Esophagus (tissue), 2 donors: ENCODE measurements around the gene KLRF2. TPM values are rescaled to one million over a fixed set of nuclear protein-coding genes. Genes with fewer than 3 reads are reported as not detected.

Experiments
- H3K27ac ChIP-seq, 2 donors: one replicate each; pipeline ENCODE4 v1.5.1; 2013; ENCODE audit warnings: low read depth in 2 of 2, mild to moderate bottlenecking in 2 of 2, inconsistent platforms in 1 of 2, low read length in 1 of 2, moderate library complexity in 1 of 2
- H3K27me3 ChIP-seq, 2 donors: one replicate each; pipeline ENCODE4 v1.6.1; 2013; ENCODE audit warnings: low read length in 2 of 2, control low read depth in 1 of 2, mild to moderate bottlenecking in 1 of 2; ENCODE audit not compliant: insufficient read depth in 2 of 2, control insufficient read depth in 1 of 2
- H3K36me3 ChIP-seq, 2 donors: one replicate each; pipeline ENCODE4 v1.6.1; 2013; ENCODE audit warnings: low read length in 1 of 2; ENCODE audit not compliant: control insufficient read depth in 2 of 2, insufficient read depth in 2 of 2
- H3K4me1 ChIP-seq, 2 donors: one replicate each; pipeline ENCODE4 v1.6.1; 2013; ENCODE audit warnings: low read length in 1 of 2; ENCODE audit not compliant: control insufficient read depth in 2 of 2, insufficient read depth in 2 of 2
- H3K4me3 ChIP-seq, 2 donors: one replicate each; pipeline ENCODE4 v1.5.1; 2013; ENCODE audit warnings: low read length in 2 of 2, mild to moderate bottlenecking in 2 of 2, low read depth in 1 of 2, moderate library complexity in 1 of 2
- H3K9me3 ChIP-seq, 2 donors: one replicate each; pipeline ENCODE4 v1.6.1; 2013; ENCODE audit warnings: mild to moderate bottlenecking in 2 of 2, low read depth in 1 of 2, low read length in 1 of 2, moderate library complexity in 1 of 2; ENCODE audit not compliant: control insufficient read depth in 2 of 2, insufficient read depth in 1 of 2
- WGBS, 2 donors: extraction: QIAGEN DNeasy Blood & Tissue Kit; methylation state at CpG; one replicate each; pipeline ENCODE4 v1.1.7; 2013; 5-methylcytosine and 5-hydroxymethylcytosine counted together
- polyA plus RNA-seq, 2 donors: library from polyadenylated mRNA; stranded (reverse); fragments of 200-250 nt; gene quantifications; one replicate each; pipeline ENCODE4 v1.2.3, GENCODE V29; 2013
- donor health status: healthy with polysubstance abuse.
- donor health status: Bipolar disorder and iron deficiency.

Gene KLRF2
- polyA plus RNA-seq, 2 donors, result not detected

DNA sequence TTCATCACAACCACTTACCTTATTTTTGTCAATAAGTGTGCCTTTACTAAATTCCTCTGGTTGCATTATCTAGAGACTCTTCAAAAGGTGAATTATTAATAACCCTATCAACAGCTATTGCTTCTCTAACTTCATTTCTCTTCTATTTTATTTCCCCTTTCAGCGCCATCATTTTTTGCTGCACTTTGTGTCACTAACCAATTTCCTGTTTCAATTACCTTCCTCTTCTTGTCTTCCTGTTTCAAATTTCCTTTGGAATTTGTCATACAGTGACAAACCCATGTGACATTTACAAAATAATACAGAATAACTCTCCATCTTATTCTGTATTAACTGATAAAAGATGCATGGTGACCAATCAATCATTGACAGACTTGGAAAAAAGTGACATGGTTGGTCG, 63.1 kb downstream of the KLRF2 start:
- H3K27me3 ChIP-seq, result no peaks in the 10 kb centered on the region
- WGBS, 2 donors, result 64 to 71% methylated on average over 2 of the region's 2 CpGs

More for the DNA sequence above, 63.1 kb downstream of the KLRF2 start:
- Histone ChIP-seq H3K27ac (no peak overlapping the region), H3K36me3 (no peaks in the 10 kb centered on the region), H3K4me3 (no peak overlapping the region), H3K4me1 (no peaks in the 10 kb centered on the region), H3K9me3 (no peaks in the 10 kb centered on the region)

Other genes starting within 250 kb of the KLRF2 start
- gene CLEC2D, start 211.8 kb upstream of the KLRF2 start, polyA plus RNA-seq, result 1 to 10 TPM; 1.8 to 5.2 TPM
- under 1 TPM in 1 of 2 donors, not detected in 1; 0.25 TPM for gene CLECL1, start 148.4 kb upstream of the KLRF2 start, polyA plus RNA-seq
- 1 to 10 TPM; 1.6 to 1.8 TPM for gene CD69, start 120.6 kb upstream of the KLRF2 start, polyA plus RNA-seq
- gene KLRF1, start 54.0 kb upstream of the KLRF2 start, polyA plus RNA-seq, result 1 to 10 TPM in 1 of 2 donors, under 1 TPM in 1; 0.48 to 1.2 TPM
- gene CLEC2B, start 12.1 kb upstream of the KLRF2 start, polyA plus RNA-seq, result 10 to 100 TPM in 1 of 2 donors, 1 to 10 TPM in 1; 8.3 to 12.8 TPM
- not detected for gene CLEC2A, start 50.9 kb downstream of the KLRF2 start, polyA plus RNA-seq
- under 1 TPM; 0.16 to 0.32 TPM for gene CLEC12A, start 89.9 kb downstream of the KLRF2 start, polyA plus RNA-seq
- not detected for gene CLEC1B, start 117.6 kb downstream of the KLRF2 start, polyA plus RNA-seq
- gene CLEC12B, start 129.1 kb downstream of the KLRF2 start, polyA plus RNA-seq, result under 1 TPM in 1 of 2 donors, not detected in 1; 0.09 TPM
- gene CLEC9A, start 149.2 kb downstream of the KLRF2 start, polyA plus RNA-seq, result under 1 TPM in 1 of 2 donors, not detected in 1; 0.13 TPM
- gene CLEC1A, start 217.5 kb downstream of the KLRF2 start, polyA plus RNA-seq, result 1 to 10 TPM; 1.2 to 1.4 TPM
- gene CLEC7A, start 248.7 kb downstream of the KLRF2 start, polyA plus RNA-seq, result 1 to 10 TPM; 4.6 to 7.3 TPM